Spinal cord (tissue), 10 donors: ENCODE data around the gene CRYBG3. TPM values are rescaled to one million over a fixed set of nuclear protein-coding genes. Genes with fewer than 3 reads are reported as not detected.
A peak's percentile ranks its signal among the peaks of the same experiment; 100 is the strongest.

Experiments
- DNase-seq, 6 donors: peaks; one replicate each; pipeline versions ENCODE4 v3.0.0 to v3.0.0-alpha.2; 2013 to 2015; ENCODE audit warnings: low spot score in 6 of 6, low read depth in 4 of 6
- H3K27ac ChIP-seq: one replicate; pipeline ENCODE4 v1.5.1; 2013; ENCODE audit warnings: low read depth, low read length, control low read depth
- H3K27me3 ChIP-seq: one replicate; pipeline ENCODE4 v1.6.1; 2013; ENCODE audit warnings: low read length; ENCODE audit not compliant: control insufficient read depth, insufficient read depth
- H3K36me3 ChIP-seq: one replicate; pipeline ENCODE4 v1.6.1; 2013; ENCODE audit warnings: low read length; ENCODE audit not compliant: control insufficient read depth, insufficient read depth
- H3K4me1 ChIP-seq: one replicate; pipeline ENCODE4 v1.6.1; 2013; ENCODE audit warnings: low read length; ENCODE audit not compliant: control insufficient read depth, insufficient read depth
- H3K4me3 ChIP-seq: one replicate; pipeline ENCODE4 v1.5.1; 2013; ENCODE audit warnings: low read depth, low read length, control low read depth
- H3K9me3 ChIP-seq: one replicate; pipeline ENCODE4 v1.6.1; 2013; ENCODE audit warnings: low read length; ENCODE audit not compliant: control insufficient read depth, insufficient read depth
- WGBS: methylation state at CpG from one replicate; pipeline ENCODE4 v1.1.5; 2013; ENCODE audit warnings: missing lambda C conversion rate; ENCODE audit not compliant: insufficient coverage; 5-methylcytosine and 5-hydroxymethylcytosine counted together
- polyA plus RNA-seq, 2 donors: library from polyadenylated mRNA; unstranded; fragments of 120-200 nt; gene quantifications; one replicate each; pipeline ENCODE4 v1.2.1, GENCODE V29; 2013; ENCODE audit not compliant: insufficient read length in 2 of 2
- total RNA-seq, 2 donors: library from RNA; depleted of rRNA in 1 of 2; stranded (reverse); fragments of 120-200 nt in 1 of 2; fragments of >200 nt in 1 of 2; gene quantifications; one replicate each; pipeline versions ENCODE4 v1.2.3 to v1.2.4, GENCODE V29; 2013 to 2014
- donor health status: healthy.

CRYBG3 gene
- total and polyA plus RNA-seq, 4 donors = 7.7 to 30.6 (median 19.6) TPM

DNA sequence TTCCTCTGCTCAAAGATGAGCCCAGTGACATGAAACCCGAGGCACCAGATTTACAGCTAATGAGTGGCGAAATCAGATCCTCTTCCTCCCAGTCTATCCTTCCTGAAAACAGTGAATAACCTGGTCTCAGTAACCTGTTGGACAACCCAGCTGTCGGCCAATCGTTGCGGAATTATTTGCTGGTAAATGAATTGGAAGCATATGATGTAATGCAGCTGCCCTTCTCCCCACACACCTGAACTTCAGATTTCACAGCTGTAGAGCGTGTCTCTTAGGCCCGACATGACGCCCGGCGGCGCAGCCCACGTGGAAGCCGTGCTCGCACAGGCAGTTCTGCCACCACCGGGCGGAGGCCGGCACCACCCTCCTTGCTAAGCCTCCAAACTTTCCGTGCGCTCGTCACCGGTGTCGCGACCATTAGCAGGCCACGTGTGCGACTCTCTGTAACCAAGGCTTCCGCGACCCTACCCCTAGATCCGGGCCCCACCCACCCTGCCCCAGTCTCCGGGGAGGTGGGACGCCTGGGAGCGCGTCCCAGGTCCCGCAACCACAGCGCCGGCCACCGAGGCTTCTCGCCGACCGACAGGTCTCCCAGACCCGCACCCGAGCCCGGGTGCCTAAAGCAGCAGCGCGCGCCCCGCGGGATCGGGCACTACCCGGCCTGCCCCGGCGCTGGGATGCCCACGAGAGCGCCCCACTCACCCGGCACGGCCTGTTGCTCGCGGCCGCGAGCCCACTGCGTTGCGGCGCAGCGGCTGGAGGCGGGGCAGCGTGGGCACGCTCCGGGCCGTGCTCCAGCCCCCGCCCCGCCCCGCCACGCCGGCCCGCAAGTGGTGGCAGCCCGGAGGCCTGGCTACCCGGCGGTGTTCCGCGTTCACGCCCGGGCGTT lies 150.1 kb downstream of the CRYBG3 start, which contains the start of gene RIOX2:
Gene RIOX2 (minus strand): TSS at position 753 of the 889 bp plus-strand sequence. CDS start 4,838 bp downstream, outside the sequence.
- WGBS = under 1% methylated on average over 71 of the region's 82 CpGs
- Histone ChIP-seq H3K36me3 (no peaks in the 10 kb centered on the region), H3K4me3 (peak within 1 kb of the TSS; percentile 48), H3K9me3 (no peaks in the 10 kb centered on the region), H3K27me3 (no peaks in the 10 kb centered on the region), H3K4me1 (peaks cover 11% of the 10 kb centered on the region), H3K27ac (peak within 1 kb of the TSS; percentile 59)
- peak in 4 of 6 donors; percentile 39 to 82 (median 66) for DNase-seq

DNA sequence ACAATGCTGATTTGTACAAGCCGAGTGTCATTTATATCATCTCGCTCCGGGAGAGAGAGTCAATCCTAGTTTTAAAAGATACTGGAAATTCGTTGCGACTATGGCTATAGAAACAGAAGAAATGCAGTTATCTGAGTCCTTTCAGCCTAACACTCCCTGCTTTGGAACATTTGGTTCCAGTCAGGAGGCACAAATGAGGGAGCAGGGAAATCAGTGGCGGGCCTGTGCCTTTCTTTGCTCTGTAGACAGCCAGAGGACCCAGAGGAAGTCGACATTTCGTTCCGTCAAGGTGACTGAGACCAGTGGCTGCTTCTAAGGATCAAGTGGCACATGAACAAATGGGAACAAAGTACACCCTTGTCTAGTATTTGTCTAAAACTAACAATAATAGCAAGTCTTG lies 151.2 kb downstream of the CRYBG3 start:
- 93% methylated on average over 8 of the region's 9 CpGs for WGBS
- Histone ChIP-seq H3K4me3 (no peak overlapping the region), H3K27ac (no peak overlapping the region)

GRCh38 chr3:97974996-97975395 lies 153.2 kb downstream of the CRYBG3 start:
- H3K4me1 ChIP-seq = peaks cover 11% of the 10 kb centered on the region
- no peaks in the 10 kb centered on the region for H3K9me3 ChIP-seq
- H3K27me3 ChIP-seq = no peaks in the 10 kb centered on the region
- H3K36me3 ChIP-seq = no peaks in the 10 kb centered on the region
- H3K4me3 ChIP-seq = no peak overlapping the region
- H3K27ac ChIP-seq = no peak overlapping the region
- no peak for DNase-seq
- 77% methylated on average over 2 of the region's 3 CpGs for WGBS

More for the DNA sequence above, 151.2 kb downstream of the CRYBG3 start:
- Histone ChIP-seq H3K27me3 (no peaks in the 10 kb centered on the region), H3K9me3 (no peaks in the 10 kb centered on the region), H3K36me3 (no peaks in the 10 kb centered on the region), H3K4me1 (peaks cover 9% of the 10 kb centered on the region)
- no peak for DNase-seq

DNA sequence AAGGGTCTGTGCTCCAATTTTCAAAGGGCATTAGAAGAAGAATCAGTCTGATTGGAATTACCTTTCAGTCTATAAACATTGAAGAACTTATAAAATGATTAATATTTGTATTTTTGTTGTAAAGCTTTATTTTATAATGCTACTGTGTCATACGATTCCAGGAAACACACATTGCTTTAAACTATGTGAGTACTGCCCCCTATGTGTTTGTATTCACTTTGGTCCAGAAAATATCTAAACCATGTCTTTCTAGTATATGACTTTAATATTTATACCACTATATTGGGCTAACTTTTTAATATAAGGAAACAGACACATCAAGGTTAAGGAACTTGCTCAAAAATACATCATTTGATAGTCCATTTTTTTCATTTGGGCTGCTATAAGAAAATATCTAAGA lies 153.7 kb downstream of the CRYBG3 start:
- no peak for DNase-seq
- WGBS = no CpG with 5 or more reads among the region's 1 CpG
- peaks cover 11% of the 10 kb centered on the region for H3K4me1 ChIP-seq
- H3K27ac ChIP-seq = no peak overlapping the region
- H3K36me3 ChIP-seq = no peaks in the 10 kb centered on the region
- H3K4me3 ChIP-seq = no peak overlapping the region
- no peaks in the 10 kb centered on the region for H3K9me3 ChIP-seq
- no peaks in the 10 kb centered on the region for H3K27me3 ChIP-seq

GRCh38 chr3:97979610-97980009 lies 157.8 kb downstream of the CRYBG3 start:
- Histone ChIP-seq H3K4me1 (peaks cover 3% of the 10 kb centered on the region), H3K36me3 (no peaks in the 10 kb centered on the region), H3K9me3 (no peaks in the 10 kb centered on the region), H3K27ac (no peak overlapping the region), H3K4me3 (no peak overlapping the region), H3K27me3 (no peaks in the 10 kb centered on the region)
- peak in 2 of 6 donors; percentile 48 to 56 for DNase-seq
- 57% methylated on average over 3 of the region's 3 CpGs for WGBS

DNA sequence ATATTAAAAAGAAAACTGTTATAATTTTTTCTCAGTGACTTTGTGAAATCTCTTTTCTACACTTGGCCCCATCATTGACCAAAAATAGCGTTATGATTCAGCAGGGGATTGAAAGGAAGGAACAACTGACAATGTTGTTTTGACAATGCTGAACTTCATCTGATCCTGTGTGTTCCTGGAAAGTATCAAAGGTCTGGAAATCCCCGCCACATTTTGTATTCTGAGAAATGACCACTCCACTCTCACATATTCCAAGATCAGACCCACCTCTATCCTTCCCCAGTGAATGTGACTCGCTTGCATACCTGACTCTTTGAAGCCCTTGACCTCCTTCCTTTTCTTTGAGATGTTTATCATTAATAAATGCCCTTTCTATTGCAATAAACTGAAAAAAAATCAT lies 160.1 kb downstream of the CRYBG3 start:
- Histone ChIP-seq H3K4me1 (peaks cover 3% of the 10 kb centered on the region), H3K4me3 (no peak overlapping the region), H3K36me3 (no peaks in the 10 kb centered on the region), H3K27ac (no peak overlapping the region), H3K9me3 (no peaks in the 10 kb centered on the region), H3K27me3 (no peaks in the 10 kb centered on the region)
- DNase-seq = no peak
- WGBS = no CpG with 5 or more reads among the region's 3 CpGs

GRCh38 chr3:97983933-97984491 lies 162.2 kb downstream of the CRYBG3 start:
- Histone ChIP-seq H3K27ac (peak overlapping the region; percentile 30), H3K4me3 (no peak overlapping the region), H3K27me3 (no peaks in the 10 kb centered on the region), H3K9me3 (no peaks in the 10 kb centered on the region), H3K36me3 (no peaks in the 10 kb centered on the region), H3K4me1 (peaks cover 3% of the 10 kb centered on the region)
- WGBS = no CpG with 5 or more reads among the region's 2 CpGs
- peak in 2 of 6 donors; percentile 68 to 86 for DNase-seq

DNA sequence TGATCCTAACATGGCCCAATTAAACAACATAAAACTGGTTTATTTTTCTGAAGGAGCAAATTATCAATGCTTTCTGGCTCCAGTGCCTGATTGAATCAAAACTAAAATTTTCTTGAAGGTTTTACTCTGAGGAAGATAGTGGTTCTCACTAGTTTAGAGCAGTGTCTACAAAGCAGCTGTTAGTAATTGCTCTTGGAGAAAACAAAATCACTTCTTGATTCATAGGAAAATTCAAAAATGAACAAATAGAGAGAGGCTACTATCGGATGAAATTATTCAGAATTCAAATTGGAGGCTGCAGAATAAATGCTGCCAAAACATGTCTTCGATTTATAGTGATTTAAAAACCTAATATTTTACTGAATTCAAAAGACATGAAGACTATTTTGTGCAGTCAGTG lies 165.5 kb downstream of the CRYBG3 start:
- no peaks in the 10 kb centered on the region for H3K36me3 ChIP-seq
- WGBS = no CpG with 5 or more reads among the region's 2 CpGs
- DNase-seq = no peak
- H3K27ac ChIP-seq = no peak overlapping the region
- no peaks in the 10 kb centered on the region for H3K4me1 ChIP-seq
- no peaks in the 10 kb centered on the region for H3K9me3 ChIP-seq
- no peaks in the 10 kb centered on the region for H3K27me3 ChIP-seq
- no peak overlapping the region for H3K4me3 ChIP-seq

DNA sequence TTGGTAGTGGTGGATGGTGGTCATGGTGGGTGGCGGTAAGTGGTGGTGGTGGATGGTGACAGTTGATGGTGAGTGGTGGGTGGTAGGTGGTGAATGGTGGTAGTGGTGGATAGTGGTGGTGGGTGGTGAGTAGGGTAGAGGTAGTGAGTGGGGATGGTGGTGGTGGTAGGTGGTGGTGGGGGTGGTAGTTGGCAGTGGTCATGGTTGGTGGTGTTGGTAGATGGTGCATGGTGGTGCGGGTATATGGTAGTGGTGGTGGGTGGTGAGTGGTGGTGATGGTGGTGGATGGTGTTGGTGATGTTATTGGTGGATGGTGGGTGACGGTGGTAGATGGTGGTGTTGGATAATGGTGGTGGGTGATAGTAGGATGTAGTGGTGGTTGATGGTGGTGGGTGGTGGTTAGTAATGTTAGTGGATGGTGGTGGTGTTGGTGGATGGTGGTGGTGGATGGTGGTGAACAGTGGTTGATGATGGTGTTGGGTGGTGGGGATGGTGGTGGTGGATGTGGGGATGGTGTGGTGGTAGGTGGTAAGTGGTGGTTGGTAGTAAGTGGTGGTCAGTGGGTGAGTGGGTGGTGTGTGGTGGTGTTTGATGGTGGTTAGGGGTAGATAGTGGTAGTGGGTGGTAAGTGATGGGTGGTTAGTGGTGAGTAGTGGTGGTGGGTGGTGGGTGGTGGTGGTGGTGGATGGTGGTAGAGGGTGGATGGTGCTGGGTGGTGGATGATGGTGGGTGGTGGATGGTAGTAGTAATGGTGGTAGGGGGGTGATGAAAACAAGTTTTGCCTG lies 167.2 kb downstream of the CRYBG3 start:
- no peak overlapping the region for H3K27ac ChIP-seq
- H3K4me3 ChIP-seq = no peak overlapping the region
- no peaks in the 10 kb centered on the region for H3K9me3 ChIP-seq
- DNase-seq = no peak
- no peaks in the 10 kb centered on the region for H3K36me3 ChIP-seq
- no peaks in the 10 kb centered on the region for H3K4me1 ChIP-seq
- WGBS = 98% methylated on average over 3 of the region's 3 CpGs
- H3K27me3 ChIP-seq = no peaks in the 10 kb centered on the region
